Measurements from ENCODE around the gene CHST11. TPM values are rescaled to one million over a fixed set of nuclear protein-coding genes. Genes with fewer than 3 reads are reported as not detected.

CHST11 gene
- total RNA-seq, 1 experiment from 2014 or later = 6.7 TPM

DNA sequence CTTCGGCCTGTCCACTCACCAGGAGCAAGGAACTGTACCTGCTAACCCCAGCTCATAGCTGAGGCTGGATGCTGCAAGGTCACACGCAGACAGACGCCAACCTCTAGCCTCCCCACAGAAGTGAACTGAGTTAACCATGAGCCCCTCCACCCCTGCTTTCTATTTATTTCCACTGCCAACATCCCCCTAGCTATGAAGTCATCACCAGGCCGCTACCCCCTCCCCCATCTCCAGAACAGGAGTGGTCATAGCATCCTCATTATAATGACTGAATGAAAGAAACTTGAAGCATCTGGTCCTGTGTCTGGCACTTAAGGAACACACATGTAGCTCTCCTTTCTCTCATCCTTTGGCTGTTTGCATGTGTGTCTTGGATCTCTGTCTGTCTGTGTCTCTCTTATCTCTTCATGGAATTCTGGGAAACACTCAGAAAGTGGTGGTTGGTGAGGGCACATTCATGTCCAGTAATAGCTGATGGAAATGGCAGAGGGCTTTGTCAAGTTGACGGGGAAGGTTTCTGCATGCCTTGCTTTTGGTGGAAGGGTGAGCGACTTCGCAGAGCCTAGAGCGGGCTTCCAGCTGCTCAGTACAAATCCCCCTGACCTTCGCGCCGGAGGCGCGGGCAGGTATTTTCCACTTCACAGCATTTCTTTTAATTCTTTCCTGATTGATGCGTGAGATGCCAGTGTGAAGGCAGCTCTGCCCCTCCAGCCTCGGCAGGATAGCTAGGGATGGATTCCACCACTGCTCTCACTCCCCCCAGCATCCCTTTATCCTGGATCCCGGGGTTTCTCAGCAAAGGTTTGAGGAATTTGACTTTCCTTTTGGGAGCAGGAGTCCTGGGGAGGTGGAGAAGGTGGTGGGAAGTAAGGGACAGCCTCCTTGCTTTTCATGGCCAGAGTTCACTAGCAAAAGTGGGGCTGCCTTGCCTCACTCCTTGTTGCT, 198.2 kb downstream of the CHST11 start:
- no peaks in the 10 kb centered on the region for H3K79me1 ChIP-seq (ENCODE audit: insufficient read depth, low read depth, low read length, poor library complexity, severe bottlenecking)
- H3K23me2 ChIP-seq (ENCODE audit: insufficient read length, low read depth, low read length, poor library complexity, severe bottlenecking) = no peaks in the 10 kb centered on the region
- no peak overlapping the region for H3K23ac ChIP-seq (ENCODE audit: insufficient read length, low read depth, low read length)
- no peak overlapping the region for H4K91ac ChIP-seq (ENCODE audit: insufficient read length, low read depth, low read length)
- no peak overlapping the region for H3T11ph ChIP-seq (ENCODE audit: low read length)
- no peak overlapping the region for H2BK20ac ChIP-seq (ENCODE audit: low read depth, low read length, poor library complexity, severe bottlenecking)
- no peak overlapping the region for H3K14ac ChIP-seq (ENCODE audit: insufficient read depth, low read length)
- no peak overlapping the region for H3K27ac ChIP-seq (ENCODE audit: insufficient read length, low read depth, low read length)
- H3K4me1 ChIP-seq (ENCODE audit: insufficient read depth, low read length) = peaks cover 5% of the 10 kb centered on the region; the same call in 1 of the 2 replicates
- H3K9ac ChIP-seq (ENCODE audit: extremely low read depth, insufficient read length, low read length) = no peak overlapping the region
- Mint-ChIP-seq H3K27ac (peak overlapping the region in 1 of 3 experiments; percentile 46; a peak in 3 of 7 replicates), H3K36me3 (ENCODE audit: insufficient read depth in 1 of 3, low read depth in 3 of 3) (no peaks in the 10 kb centered on the region), H3K4me1 (peaks cover 55 to 69% of the 10 kb centered on the region in 2 experiments), H3K9me3 (no peaks in the 10 kb centered on the region; a peak in 1 of 5 replicates), H3K27me3 (ENCODE audit: low read depth) (no peaks in the 10 kb centered on the region; the same call in 1 of the 2 replicates), H3K4me3 (no peak overlapping the region)
- H3K56ac ChIP-seq (ENCODE audit: insufficient read length, low read depth, low read length) = no peak overlapping the region
- no CpG with 5 or more reads among the region's 16 CpGs for WGBS (ENCODE audit: extremely low coverage, insufficient read length, low lambda C conversion rate)
- no peaks in the 10 kb centered on the region for H3K9me3 ChIP-seq (ENCODE audit: control insufficient read depth, low read depth, low read length)
- DNase-seq = no peak
- H3K4me2 ChIP-seq (ENCODE audit: insufficient read depth, insufficient read length, low read length) = no peak overlapping the region
- no peak overlapping the region for H4K5ac ChIP-seq (ENCODE audit: insufficient read length, low read depth, low read length)
- H3K4ac ChIP-seq (ENCODE audit: low read depth, low read length) = no peak overlapping the region
- H3K27me3 ChIP-seq (ENCODE audit: insufficient read depth, low read length) = no peaks in the 10 kb centered on the region
- no peak overlapping the region for H4K8ac ChIP-seq (replicated peaks; ENCODE audit: insufficient read length, low read depth, low read length)
- no peak overlapping the region for H3K18ac ChIP-seq (ENCODE audit: insufficient read length, low read depth, low read length)
- H2AK5ac ChIP-seq (ENCODE audit: insufficient read length, low read length) = no peak overlapping the region
- no peak overlapping the region for H2BK15ac ChIP-seq (ENCODE audit: low read depth, low read length)
- peaks cover 3% of the 10 kb centered on the region for H4K20me1 ChIP-seq (ENCODE audit: control insufficient read depth, insufficient read depth, insufficient read length)
- H2AFZ ChIP-seq (ENCODE audit: low read length) = no peak overlapping the region
- no peak overlapping the region for H2BK12ac ChIP-seq (ENCODE audit: insufficient read length, low read depth, low read length)
- H2BK120ac ChIP-seq (ENCODE audit: low read depth, low read length, poor library complexity, severe bottlenecking) = no peak overlapping the region
- TF ChIP-seq, protein P1, sequence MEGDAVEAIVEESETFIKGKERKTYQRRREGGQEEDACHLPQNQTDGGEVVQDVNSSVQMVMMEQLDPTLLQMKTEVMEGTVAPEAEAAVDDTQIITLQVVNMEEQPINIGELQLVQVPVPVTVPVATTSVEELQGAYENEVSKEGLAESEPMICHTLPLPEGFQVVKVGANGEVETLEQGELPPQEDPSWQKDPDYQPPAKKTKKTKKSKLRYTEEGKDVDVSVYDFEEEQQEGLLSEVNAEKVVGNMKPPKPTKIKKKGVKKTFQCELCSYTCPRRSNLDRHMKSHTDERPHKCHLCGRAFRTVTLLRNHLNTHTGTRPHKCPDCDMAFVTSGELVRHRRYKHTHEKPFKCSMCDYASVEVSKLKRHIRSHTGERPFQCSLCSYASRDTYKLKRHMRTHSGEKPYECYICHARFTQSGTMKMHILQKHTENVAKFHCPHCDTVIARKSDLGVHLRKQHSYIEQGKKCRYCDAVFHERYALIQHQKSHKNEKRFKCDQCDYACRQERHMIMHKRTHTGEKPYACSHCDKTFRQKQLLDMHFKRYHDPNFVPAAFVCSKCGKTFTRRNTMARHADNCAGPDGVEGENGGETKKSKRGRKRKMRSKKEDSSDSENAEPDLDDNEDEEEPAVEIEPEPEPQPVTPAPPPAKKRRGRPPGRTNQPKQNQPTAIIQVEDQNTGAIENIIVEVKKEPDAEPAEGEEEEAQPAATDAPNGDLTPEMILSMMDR (conservative IDR thresholded peaks at IDR 0.05) = no peak
- H2BK5ac ChIP-seq (ENCODE audit: insufficient read length, low read length) = no peak overlapping the region
- H3K79me2 ChIP-seq (ENCODE audit: insufficient read depth, low read length) = no peaks in the 10 kb centered on the region
